ENCODE measurements around the gene PTGFRN.

DNA sequence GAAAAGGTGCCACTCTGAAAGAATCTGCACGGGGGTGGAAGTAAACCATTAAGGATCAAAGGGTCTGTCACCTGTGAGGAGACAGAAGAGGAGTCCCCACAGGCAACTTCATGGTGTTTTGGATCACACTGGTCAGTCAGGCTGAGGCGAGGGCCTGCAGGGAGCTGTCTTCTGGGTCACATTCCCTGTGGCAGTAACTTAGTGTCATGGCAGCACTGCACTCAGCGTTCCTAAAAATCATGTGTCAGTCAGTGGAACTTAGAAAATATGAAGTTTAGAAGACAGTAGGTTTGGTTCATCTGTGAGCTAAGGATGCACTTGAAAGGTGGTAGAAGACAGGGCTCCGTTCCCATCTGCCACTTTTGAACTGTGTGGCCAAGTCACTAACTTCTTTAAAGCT, 48.4 kb downstream of the PTGFRN start:
- TF ChIP-seq, protein P1, sequence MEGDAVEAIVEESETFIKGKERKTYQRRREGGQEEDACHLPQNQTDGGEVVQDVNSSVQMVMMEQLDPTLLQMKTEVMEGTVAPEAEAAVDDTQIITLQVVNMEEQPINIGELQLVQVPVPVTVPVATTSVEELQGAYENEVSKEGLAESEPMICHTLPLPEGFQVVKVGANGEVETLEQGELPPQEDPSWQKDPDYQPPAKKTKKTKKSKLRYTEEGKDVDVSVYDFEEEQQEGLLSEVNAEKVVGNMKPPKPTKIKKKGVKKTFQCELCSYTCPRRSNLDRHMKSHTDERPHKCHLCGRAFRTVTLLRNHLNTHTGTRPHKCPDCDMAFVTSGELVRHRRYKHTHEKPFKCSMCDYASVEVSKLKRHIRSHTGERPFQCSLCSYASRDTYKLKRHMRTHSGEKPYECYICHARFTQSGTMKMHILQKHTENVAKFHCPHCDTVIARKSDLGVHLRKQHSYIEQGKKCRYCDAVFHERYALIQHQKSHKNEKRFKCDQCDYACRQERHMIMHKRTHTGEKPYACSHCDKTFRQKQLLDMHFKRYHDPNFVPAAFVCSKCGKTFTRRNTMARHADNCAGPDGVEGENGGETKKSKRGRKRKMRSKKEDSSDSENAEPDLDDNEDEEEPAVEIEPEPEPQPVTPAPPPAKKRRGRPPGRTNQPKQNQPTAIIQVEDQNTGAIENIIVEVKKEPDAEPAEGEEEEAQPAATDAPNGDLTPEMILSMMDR (conservative IDR thresholded peaks at IDR 0.05), result no peak
- no peak for TF ChIP-seq ZFX (IDR thresholded peaks at IDR 0.05)

Measured in C4-2B (cell line).